Astrocyte (in vitro differentiated cells and primary cell): Measurements from ENCODE around the gene CMTM7. TPM values are rescaled to one million over a fixed set of nuclear protein-coding genes. Genes with fewer than 3 reads are reported as not detected.

Experiments used
- DNase-seq: peaks from one replicate; pipeline ENCODE4 v3.0.0-alpha.2; 2010; ENCODE audit warnings: low read depth
- FAIRE-seq: peaks from 2 replicates; lab custom pipeline; 2011; peaks lifted over from hg19 to GRCh38; lab: Jason Lieb, UNC
- H2AFZ ChIP-seq: 2 replicates; pipeline ENCODE4 v1.6.0; 2012; ENCODE audit warnings: low read depth, low read length, inconsistent platforms
- H3K27ac ChIP-seq: 2 replicates; pipeline ENCODE4 v1.5.1; 2011; ENCODE audit warnings: low read depth, low read length, inconsistent platforms
- H3K27me3 ChIP-seq: 2 replicates; pipeline ENCODE4 v1.6.0; 2011; ENCODE audit warnings: low read length, inconsistent platforms; ENCODE audit not compliant: insufficient read depth
- H3K36me3 ChIP-seq: 2 replicates; pipeline ENCODE4 v1.5.1; 2011; ENCODE audit warnings: low read length, inconsistent platforms; ENCODE audit not compliant: insufficient read depth
- H3K4me1 ChIP-seq: 2 replicates; pipeline ENCODE4 v1.5.1; 2011; ENCODE audit warnings: low read length, inconsistent platforms; ENCODE audit not compliant: insufficient read depth
- H3K4me2 ChIP-seq: 2 replicates; pipeline ENCODE4 v1.6.0; 2012; ENCODE audit warnings: low read length, inconsistent platforms
- H3K4me3 ChIP-seq: 2 replicates; pipeline ENCODE4 v1.5.1; 2011; ENCODE audit warnings: low read depth, mild to moderate bottlenecking, low read length, inconsistent platforms; ENCODE audit not compliant: insufficient read depth
- H3K79me2 ChIP-seq: 2 replicates; pipeline ENCODE4 v1.6.0; 2012; ENCODE audit warnings: mild to moderate bottlenecking, low read length, inconsistent platforms; ENCODE audit not compliant: insufficient read depth
- H3K9ac ChIP-seq: 2 replicates; pipeline ENCODE4 v1.6.0; 2012; ENCODE audit warnings: mild to moderate bottlenecking, low read length, inconsistent platforms
- H3K9me3 ChIP-seq: 2 replicates; pipeline ENCODE4 v1.5.1; 2012; ENCODE audit warnings: low read depth, mild to moderate bottlenecking, low read length, inconsistent platforms; ENCODE audit not compliant: insufficient read depth
- H4K20me1 ChIP-seq: 2 replicates; pipeline ENCODE4 v1.6.0; 2012; ENCODE audit warnings: low read length, inconsistent platforms; ENCODE audit not compliant: insufficient read depth
- H3K27ac Mint-ChIP-seq: one replicate; pipeline ENCODE4 v1.8.0; 2021; ENCODE audit warnings: mild to moderate bottlenecking, mixed read lengths; ENCODE audit not compliant: unreplicated experiment
- H3K27me3 Mint-ChIP-seq: one replicate; pipeline ENCODE4 v1.8.0; 2021; ENCODE audit warnings: low read depth, mixed read lengths; ENCODE audit not compliant: unreplicated experiment
- H3K36me3 Mint-ChIP-seq: one replicate; pipeline ENCODE4 v1.8.0; 2021; ENCODE audit warnings: low read depth, mixed read lengths; ENCODE audit not compliant: unreplicated experiment
- H3K4me1 Mint-ChIP-seq: one replicate; pipeline ENCODE4 v1.8.0; 2021; ENCODE audit warnings: low read depth, mixed read lengths; ENCODE audit not compliant: unreplicated experiment
- H3K4me3 Mint-ChIP-seq: one replicate; pipeline ENCODE4 v1.8.0; 2021; ENCODE audit warnings: mild to moderate bottlenecking, moderate library complexity, mixed read lengths; ENCODE audit not compliant: unreplicated experiment
- H3K9me3 Mint-ChIP-seq: one replicate; pipeline ENCODE4 v1.8.0; 2021; ENCODE audit warnings: mild to moderate bottlenecking, mixed read lengths; ENCODE audit not compliant: unreplicated experiment
- EZH2 ChIP-seq: IDR thresholded peaks from 2 replicates; pipeline ENCODE4 v1.6.1; 2012; ENCODE audit warnings: mild to moderate bottlenecking, low read length, inconsistent platforms; ENCODE audit not compliant: insufficient read depth
- total RNA-seq: library from RNA; stranded (reverse); gene quantifications from 2 replicates; pipeline ENCODE4 v1.2.1, GENCODE V29; 2021
- TF ChIP-seq, protein P1 (sequence below): IDR thresholded peaks from 2 replicates; pipeline ENCODE4 v1.5.1; 2011; ENCODE audit warnings: low read depth, mild to moderate bottlenecking, inconsistent platforms, low read length, moderate library complexity; ENCODE audit not compliant: insufficient read depth

Gene CMTM7
- total RNA-seq, 1 donor from 2014 or later, result 23.9 TPM

DNA sequence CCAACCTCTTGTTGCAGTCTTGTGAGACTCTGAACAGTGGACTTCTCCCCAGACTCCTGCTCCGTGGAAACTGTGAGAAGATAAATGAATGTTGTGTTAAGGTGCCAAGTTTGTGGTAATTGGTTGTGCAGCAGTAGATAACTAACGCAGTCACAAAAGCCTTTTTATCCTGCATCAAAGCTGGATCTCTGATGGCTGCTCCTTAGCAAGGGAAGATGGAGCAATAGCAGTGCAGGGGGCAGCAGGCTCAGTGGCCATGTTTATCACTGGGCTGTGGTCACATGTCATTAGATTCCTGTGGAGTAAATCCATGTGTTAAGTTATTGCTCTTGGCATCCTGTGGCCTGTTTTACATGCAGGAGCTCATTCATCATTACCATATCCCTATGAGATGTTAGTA is 13.5 kb downstream of the CMTM7 start:
- Mint-ChIP-seq H3K27ac (no peak overlapping the region), H3K27me3 (no peaks in the 10 kb centered on the region), H3K4me1 (peaks cover 13% of the 10 kb centered on the region), H3K4me3 (no peak overlapping the region), H3K9me3 (no peaks in the 10 kb centered on the region), H3K36me3 (no peaks in the 10 kb centered on the region)
- Histone ChIP-seq H2AFZ (no peak overlapping the region), H3K4me1 (peaks cover 11% of the 10 kb centered on the region), H3K27ac (no peak overlapping the region), H3K4me3 (no peak overlapping the region), H4K20me1 (no peaks in the 10 kb centered on the region), H3K27me3 (no peaks in the 10 kb centered on the region), H3K36me3 (no peaks in the 10 kb centered on the region), H3K9ac (no peak overlapping the region), H3K9me3 (no peaks in the 10 kb centered on the region), H3K79me2 (peaks cover 26% of the 10 kb centered on the region), H3K4me2 (no peak overlapping the region)
- TF ChIP-seq EZH2, result no peak
- TF ChIP-seq, protein P1, sequence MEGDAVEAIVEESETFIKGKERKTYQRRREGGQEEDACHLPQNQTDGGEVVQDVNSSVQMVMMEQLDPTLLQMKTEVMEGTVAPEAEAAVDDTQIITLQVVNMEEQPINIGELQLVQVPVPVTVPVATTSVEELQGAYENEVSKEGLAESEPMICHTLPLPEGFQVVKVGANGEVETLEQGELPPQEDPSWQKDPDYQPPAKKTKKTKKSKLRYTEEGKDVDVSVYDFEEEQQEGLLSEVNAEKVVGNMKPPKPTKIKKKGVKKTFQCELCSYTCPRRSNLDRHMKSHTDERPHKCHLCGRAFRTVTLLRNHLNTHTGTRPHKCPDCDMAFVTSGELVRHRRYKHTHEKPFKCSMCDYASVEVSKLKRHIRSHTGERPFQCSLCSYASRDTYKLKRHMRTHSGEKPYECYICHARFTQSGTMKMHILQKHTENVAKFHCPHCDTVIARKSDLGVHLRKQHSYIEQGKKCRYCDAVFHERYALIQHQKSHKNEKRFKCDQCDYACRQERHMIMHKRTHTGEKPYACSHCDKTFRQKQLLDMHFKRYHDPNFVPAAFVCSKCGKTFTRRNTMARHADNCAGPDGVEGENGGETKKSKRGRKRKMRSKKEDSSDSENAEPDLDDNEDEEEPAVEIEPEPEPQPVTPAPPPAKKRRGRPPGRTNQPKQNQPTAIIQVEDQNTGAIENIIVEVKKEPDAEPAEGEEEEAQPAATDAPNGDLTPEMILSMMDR, result no peak
- DNase-seq (peak; percentile 94), FAIRE-seq (no peak)

GRCh38 chr3:32405711-32406323 is 14.2 kb downstream of the CMTM7 start:
- Histone ChIP-seq H3K27ac (no peak overlapping the region), H3K4me1 (peaks cover 14% of the 10 kb centered on the region), H3K79me2 (peaks cover 24% of the 10 kb centered on the region), H3K27me3 (no peaks in the 10 kb centered on the region), H3K9me3 (no peaks in the 10 kb centered on the region), H3K36me3 (no peaks in the 10 kb centered on the region), H3K4me3 (no peak overlapping the region), H3K4me2 (no peak overlapping the region), H3K9ac (no peak overlapping the region), H2AFZ (no peak overlapping the region), H4K20me1 (no peaks in the 10 kb centered on the region)
- H3K9me3 Mint-ChIP-seq, result no peaks in the 10 kb centered on the region
- DNase-seq (no peak), FAIRE-seq (no peak)
- H3K4me1 Mint-ChIP-seq, result peaks cover 13% of the 10 kb centered on the region
- no peak overlapping the region for H3K27ac Mint-ChIP-seq
- H3K27me3 Mint-ChIP-seq, result no peaks in the 10 kb centered on the region
- H3K36me3 Mint-ChIP-seq, result no peaks in the 10 kb centered on the region
- H3K4me3 Mint-ChIP-seq, result no peak overlapping the region
- TF ChIP-seq, protein P1, result no peak
- TF ChIP-seq EZH2, result no peak
